NCI-H1436 (cell line): Measurements from ENCODE around the gene TMEM18.

Experiments
- DNase-seq: peaks from one replicate; lab custom pipeline; 2025; lab: John Stamatoyannopoulos, UW

Gene TMEM18

DNA sequence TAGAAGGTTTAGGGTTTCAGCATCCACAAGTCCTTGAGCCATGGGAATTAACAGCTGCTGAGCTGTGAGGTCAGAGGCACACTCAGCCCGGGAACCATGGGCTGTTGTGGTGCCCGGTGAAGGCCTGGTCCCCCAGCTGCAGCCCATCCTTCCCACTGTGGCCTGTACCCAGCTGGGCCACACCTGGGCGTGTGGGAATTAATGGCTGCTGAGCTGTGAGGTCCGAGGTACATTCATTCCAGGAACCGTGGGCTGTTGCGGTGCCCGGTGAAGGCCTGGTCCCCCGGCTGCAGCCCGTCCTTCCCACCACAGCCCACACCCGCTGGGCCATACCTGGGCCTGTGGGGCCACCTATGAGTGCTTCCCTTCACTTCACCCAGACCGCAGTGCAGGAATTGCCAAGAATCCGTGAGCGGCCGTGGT lies 25.2 kb downstream of the TMEM18 start:
- no peak for DNase-seq

- no peak for DNase-seq
Measured at GRCh38 chr2:650343-651310, 26.6 kb downstream of the TMEM18 start.

DNA sequence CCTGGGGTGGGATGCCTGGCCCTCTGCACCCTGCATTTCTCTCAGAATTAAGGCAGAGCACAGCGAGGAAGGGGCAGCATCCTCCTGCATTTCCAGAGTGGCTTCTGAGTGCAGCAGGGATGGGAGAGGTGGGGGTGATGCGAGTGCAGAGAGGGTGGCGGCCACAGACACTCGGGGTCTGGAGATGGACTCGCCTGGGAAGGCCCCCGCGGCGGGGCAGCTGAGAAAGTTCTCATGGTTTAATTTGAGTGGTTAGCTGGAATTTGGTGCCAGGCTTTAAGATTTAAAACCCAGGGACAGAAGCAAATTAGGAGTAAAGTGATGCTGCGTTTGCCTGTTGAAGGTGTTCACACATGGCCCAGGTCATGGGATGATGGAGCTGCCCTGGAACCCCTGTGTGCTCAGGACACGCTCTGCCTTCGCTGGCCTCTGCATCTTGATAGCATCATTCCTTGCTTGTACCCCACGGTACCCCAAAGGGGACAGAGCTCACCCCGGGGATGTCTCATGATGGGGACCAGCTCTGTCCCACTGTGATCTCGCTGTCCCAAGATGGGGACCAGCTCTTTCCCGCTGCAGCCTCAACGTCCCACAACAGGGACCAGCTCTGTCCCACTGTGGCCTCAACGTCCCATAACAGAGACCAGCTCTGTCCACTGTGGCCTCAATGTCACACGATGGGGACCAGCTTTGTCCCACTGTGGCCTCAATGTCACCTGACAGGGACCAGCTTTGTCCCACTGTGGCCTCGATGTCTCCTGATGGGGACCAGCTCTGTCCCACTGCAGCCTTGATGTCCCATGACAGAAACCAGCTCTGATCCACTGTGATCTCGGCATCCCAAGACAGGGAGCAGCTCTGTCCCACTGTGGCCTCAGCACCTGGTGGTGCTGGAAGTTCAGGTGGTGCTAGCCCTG lies 27.5 kb downstream of the TMEM18 start:
- DNase-seq, result no peak

DNA sequence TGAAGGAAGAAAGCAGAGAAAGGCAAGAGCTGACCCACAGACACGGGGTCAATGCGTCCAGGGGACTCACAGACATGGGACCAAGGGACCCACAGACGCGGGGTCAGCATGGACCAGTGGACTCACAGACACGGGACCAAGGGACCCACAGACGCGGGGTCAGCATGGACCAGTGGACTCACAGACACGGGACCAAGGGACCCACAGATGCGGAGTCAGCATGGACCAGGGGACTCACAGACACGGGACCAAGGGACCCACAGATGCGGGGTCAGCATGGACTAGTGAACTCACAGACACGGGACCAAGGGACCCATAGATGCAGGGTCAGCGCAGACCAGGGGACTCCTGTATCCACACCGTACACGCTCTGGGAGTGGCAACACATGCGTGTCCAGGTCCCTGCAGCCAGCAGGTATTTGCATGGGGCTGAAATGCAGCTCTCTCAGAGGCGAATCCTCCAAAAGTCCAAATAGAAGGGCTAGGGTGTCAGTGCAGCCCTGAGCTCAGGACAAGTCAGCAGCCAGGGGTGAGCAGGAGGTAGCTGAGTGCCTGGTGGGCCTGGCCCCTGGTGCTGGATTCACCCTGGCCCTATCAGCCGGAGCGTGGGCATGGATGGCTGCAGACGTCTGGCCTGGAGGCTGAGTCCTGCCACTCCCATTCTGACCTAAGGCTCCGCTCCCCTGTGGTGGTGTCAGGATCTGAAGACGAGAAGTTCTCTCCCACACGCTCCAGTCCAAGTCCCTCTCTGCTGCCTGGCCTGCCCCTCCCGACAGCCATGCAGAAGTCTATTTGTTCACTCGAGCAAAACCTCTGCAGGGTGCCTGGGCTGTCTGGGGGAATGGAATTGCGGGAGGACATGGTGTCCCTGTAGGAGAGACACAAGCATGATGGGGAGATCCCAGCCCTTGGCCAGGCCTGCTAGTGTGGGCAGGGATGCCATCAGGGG lies 28.5 kb downstream of the TMEM18 start:
- no peak for DNase-seq

DNA sequence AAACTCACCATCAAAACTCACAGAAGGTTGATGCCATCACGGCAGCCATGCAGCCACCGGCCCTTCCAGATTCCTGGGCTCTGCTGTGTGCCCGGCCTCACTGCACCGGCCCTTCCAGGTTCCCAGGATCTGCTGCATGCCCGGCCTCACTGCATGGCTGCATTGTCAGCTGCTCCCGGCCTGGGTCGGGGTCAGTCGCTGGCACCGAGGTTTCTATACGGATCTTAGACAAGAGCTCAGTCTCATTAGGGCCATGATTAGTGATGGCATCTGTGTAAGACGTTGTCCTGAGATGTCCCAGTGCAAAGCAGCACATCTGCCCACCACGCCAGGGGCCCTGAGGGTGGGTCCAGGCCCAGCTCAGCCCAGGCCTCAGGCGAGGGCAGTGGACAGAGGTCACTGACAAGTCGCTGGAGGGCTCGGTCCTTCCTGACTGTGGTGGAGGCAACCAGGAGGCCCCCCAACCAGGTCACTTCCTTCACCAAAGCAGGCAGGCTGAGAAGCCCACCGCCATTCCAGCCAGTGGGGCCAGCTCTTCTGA lies 29.4 kb downstream of the TMEM18 start:
- no peak for DNase-seq

DNA sequence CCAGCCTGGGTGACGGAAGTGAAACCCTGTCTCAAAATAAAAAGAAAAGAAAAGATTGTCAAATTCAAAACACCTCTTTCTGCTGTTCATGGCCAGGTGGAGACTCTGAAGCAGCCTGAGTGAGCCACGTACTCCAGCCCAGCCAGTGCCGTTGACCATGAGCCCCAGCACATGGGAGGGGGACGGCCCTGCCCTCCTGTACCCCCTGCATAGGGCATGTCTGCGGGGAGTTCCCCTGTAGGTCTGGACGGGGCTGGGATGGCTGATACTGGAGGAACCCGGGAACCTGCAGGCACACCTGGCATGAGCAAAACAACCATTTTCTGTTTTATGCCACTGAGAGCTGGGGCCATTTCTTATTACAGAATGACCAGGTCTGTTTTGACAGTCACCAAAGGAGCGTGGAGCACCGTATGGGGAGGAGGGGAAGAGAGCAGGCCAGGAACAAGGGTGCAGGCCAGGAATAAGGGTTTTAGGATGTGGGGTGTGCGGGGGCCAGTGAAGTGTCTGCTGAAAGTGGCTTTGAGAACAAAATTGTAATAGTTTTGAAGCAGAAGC lies 30.1 kb downstream of the TMEM18 start:
- DNase-seq, result no peak

DNA sequence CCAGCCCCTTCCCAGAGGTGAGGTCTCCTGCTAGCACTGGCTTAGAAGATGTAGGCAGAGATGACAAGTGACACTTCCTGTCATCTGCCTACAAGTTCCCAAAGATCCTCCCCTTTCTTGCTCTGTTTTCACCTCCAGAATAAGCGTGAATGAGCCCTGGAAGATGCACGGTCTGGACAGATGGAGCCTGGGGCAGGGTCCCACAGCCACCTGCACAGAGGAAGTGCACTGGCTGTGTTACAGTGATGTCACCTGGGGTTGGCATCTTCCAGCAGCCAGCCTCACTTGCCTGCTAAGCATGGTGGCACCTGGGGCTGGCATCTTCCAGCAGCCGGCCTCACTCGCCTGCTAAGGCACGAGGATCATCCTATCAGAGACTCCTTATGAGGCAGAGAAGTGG lies 32.3 kb downstream of the TMEM18 start:
- no peak for DNase-seq

- no peak for DNase-seq
Measured at GRCh38 chr2:643761-644160, 33.4 kb downstream of the TMEM18 start.

DNA sequence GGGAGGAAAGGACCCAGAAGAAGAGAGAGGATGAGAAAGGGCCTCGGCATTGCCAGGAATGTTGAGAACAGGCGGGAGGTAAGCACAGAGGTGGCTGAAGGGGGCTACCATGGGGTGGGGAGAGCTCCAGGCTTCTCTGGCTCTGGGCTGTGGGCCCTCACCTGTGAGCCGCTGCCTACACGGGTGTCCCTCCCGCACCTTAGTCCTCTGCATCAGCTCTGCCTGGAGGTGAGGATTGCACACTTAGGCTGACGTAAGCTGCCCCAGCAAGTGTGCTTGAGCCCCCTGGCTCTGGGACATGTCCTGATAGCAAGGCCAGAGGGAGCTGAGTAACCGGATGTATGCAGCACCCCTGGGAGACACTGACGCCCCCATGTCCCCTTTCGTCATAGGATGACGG lies 33.9 kb downstream of the TMEM18 start:
- no peak for DNase-seq

DNA sequence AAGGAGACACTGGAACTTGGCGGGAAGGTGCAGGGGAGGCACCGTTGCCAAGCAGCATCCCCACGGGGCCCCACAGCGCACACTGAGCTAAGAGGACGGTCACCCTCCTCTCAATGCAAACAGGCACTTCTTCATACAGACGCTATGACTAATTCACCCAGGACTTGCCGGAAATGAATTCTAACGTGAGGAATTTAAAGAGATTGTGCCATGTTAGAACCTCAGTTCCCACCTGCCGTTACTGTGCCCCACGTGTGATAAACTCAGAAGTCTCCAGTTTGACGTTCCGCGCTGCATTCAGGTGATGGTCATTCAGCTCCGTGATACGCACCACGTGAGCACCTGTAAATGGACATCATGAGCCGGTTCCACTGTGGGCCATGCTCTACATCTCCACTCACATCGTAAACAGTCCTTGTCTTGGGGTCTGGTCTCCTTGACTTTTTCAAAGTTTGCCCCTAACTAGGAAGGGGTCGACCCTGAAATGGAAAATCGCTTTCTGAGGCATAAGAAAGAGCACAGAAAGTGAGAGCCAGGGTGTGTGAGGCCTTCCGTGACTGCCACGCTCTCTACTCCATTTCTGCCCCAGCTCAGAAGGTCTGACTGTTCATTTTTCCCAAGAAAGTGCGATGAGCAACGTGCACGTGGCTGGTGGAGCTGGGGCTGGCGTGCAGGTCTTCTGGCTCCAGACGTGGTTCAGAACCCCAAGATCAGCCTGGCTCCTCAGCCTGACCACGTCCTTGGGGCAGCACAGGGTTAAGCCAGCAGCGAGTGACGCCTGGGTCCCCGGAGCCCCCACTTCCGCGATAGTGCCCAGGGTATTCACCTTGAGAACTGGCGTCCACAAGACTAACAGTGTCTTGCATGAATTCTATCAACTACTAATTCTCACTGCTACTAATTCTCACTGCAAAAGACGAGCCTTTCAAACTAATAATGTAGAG lies 35.1 kb downstream of the TMEM18 start:
- DNase-seq, result no peak

DNA sequence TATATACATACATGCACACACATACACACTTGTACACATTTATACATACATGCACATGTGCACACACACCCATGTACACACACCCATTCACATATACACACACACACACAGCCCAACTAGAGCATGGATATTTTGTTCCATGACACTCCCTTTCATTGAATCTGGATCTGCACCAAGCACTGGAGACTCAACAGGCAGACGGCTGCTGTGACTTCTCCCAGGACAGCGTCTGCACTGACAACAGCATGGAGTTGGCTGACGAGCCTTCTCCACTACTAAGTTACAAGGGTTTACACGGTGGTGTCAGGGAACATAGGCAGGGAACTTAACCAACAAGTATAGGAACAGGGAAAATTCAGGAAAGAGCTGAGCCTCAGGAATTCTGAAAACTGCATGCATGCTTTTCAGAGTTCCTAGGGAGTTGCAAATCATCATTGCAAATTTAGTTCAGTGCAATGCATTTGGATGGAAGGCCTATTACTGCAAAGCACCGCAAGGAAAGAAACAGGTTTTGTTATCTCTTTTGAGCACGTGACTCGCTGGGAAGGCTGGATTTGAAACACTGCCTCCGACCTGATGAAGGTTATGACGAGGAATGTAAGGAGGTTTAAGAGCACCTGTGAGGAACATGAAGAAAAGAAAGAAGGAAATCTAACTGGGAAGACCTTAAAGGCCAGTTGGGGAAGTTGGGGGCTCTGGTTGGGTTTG lies 35.9 kb downstream of the TMEM18 start:
- no peak for DNase-seq

- DNase-seq, result no peak
Measured at GRCh38 chr2:639703-640102, 37.5 kb downstream of the TMEM18 start.

GRCh38 chr2:637804-638203 lies 39.4 kb downstream of the TMEM18 start:
- DNase-seq, result no peak

- no peak for DNase-seq
Measured at GRCh38 chr2:637406-637776, 39.8 kb downstream of the TMEM18 start.

GRCh38 chr2:636641-637405 lies 40.4 kb downstream of the TMEM18 start:
- DNase-seq, result peak; percentile 32

DNA sequence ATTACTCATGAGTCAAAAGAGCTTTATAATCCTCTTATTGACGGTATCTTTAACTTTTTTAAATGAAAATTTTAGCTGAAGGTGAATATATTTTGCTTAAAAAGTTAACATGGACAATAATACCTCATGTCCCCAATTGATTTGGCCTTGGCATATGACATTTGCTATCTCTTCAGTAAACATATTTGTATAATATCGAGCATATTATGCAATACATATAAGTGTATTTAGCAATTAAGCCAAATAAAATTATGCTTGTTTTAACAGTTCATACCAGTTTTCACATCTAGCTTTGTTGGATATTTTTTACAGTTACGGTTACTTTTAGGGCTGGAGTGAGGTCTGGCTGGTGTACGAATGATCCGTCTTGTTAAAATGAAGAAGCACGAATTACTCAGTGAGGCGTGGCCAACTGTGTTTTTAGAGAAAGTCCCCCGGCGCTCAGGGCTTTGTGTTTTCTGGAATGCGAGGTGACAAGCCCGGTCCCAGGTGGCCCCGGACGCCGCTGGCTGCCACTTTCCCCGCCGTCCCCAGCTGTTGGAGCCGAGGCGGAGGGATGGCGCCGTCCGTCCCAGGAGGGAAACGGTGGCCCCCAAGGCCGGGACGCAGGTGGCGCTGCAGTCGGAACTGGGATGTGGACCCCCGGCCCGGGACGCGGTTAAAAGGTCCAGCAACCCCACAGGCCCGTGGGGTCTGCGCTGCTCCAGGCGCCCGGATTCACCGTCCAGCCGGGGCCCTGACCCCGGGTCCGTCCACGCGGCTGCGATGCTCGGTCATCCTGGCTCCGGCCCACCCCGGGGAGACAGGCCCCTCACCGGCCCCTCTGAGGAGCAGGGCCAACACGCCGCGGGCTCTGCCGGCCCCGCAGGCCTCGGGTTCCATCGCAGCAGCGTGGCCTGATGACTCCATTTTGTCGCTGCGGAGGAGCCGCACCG lies 41.3 kb downstream of the TMEM18 start:
- DNase-seq, result no peak

GRCh38 chr2:634636-635388 lies 42.4 kb downstream of the TMEM18 start:
- DNase-seq, result no peak
